Stromal cell of bone marrow (primary cell): ENCODE data around the gene STUB1.

Experiments used
- DNase-seq: peaks from one replicate; pipeline ENCODE4 v3.0.0-alpha.2; 2012; ENCODE audit warnings: low read depth

The STUB1 gene

DNA sequence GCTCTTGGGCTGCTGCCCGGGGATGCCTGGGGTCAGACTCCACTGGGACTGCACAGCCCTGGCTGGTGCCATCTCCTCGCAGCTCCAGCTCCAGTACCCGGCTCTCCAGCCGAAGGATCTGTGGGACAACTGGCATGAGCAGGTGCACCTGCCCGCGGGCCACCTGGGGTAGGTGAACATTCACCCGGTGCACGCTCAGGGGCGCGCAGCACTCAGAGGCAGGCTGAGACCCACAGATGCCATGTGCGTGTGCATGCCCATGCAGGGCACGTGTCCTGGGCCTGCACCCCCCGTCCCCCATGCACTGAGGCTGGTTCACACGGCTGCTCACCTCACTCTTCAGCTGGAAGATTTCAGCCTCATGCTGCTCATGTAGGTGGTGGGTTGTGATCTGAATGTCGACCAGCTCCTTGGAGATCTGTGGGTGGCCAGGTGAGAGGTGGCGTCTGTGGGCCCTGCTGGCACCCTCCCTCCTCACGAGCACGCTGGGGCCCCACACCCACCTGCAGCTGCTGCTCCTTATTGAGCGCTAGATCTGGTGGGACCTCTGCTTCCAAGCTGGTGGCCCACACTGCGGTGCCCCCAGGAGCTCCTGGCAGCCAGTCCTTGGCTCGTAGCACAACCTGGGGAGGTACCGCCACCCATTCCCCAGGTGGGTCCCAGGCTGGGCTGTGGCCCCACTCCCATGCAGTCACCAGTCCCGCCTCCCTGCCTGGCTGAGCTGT, 45.4 kb downstream of the STUB1 start:
- DNase-seq, result no peak

DNA sequence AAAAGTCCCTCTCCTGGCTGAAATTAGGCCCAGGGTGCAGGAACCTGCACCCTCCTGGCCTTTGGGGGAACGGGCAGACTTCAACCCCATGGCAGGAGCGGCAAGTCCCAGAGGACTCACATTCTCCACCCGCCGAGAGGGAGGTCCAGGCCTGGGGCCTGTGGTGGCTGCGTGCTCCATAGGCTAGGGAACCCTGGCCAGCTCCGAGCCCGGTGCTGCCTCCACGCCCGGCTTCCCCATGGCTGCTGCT, 45.9 kb downstream of the STUB1 start:
- DNase-seq, result no peak

DNA sequence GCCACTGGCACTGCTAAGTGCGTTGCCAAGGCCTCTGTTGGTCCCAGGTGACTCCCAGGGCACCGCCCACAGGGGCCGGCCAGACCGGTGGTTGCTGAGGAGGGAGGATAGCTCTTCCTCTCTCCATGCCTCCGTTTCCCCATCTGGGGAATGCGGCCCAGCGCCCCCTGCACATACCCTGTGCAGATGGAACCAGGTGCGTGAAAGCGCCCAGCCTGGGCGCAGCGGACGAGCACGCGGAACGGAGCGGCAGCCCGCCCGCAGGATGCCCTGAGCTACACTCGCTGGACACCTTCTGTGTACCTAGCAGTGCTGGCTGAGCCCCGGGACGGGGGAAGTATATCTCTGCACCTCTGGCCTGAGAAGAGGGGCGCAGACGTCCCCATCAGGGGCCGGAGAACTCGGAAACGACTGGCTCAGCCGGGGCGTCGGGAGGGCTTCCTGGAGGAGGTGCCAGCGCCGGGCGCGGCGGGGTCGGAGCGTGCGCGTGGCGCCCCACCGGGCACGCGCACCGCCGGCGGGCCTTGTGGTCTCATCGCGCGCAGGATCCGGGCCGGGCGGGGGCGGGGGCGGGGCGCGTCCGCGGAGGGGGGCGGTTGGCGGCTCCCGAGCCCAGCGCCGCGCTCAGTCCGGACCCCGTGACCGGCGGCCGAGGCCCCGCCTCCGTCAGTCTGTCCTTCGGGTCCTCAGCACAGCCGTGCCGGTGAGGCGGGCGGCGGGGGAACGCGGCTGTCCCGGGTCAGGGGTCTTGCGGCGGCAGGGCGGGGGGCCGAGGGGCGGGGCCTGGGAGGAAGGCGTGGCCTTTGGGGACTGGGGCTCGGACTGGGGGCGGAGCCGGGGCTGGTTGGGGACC, 46.5 kb downstream of the STUB1 start, which contains the start of the genes CCDC78 and HAGHL:
CCDC78 (minus strand) TSS at position 6 of the 853 bp plus-strand sequence. CDS start 76 bp downstream, outside the sequence.
HAGHL (plus strand) TSS at position 669 of the 853 bp plus-strand sequence. CDS start 404 bp downstream, outside the sequence.
- no peak for DNase-seq

DNA sequence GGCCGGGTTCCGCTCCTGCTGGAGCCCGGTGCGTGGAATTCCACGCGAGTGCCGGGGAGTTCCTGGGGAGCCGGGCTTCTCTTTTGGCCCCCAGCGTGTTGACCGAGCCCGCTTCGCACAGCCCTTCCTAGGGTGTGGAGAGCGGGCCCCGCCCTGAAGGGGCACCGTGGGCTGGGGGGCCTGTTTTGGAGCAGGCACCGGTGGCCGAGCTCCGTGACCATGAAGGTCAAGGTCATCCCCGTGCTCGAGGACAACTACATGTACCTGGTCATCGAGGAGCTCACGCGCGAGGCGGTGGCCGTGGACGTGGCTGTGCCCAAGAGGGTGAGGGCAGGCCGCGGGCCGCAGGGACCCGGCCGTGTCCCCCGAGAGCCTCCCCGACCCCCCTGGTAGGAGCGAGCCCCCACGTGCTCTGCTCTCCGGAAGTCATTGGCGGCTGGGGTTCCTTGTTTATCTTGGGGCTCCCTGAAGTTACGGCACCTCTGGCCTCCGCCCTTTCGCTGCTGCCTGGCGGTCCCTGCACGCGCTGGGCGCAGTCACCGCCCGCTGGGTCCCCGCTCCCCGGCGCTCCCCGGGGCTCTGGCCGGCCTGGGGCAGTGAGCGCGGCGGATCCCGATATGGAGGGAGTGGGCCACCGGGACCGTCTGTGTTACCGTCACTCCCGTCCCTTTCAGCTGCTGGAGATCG, 47.2 kb downstream of the STUB1 start:
- DNase-seq, result no peak

DNA sequence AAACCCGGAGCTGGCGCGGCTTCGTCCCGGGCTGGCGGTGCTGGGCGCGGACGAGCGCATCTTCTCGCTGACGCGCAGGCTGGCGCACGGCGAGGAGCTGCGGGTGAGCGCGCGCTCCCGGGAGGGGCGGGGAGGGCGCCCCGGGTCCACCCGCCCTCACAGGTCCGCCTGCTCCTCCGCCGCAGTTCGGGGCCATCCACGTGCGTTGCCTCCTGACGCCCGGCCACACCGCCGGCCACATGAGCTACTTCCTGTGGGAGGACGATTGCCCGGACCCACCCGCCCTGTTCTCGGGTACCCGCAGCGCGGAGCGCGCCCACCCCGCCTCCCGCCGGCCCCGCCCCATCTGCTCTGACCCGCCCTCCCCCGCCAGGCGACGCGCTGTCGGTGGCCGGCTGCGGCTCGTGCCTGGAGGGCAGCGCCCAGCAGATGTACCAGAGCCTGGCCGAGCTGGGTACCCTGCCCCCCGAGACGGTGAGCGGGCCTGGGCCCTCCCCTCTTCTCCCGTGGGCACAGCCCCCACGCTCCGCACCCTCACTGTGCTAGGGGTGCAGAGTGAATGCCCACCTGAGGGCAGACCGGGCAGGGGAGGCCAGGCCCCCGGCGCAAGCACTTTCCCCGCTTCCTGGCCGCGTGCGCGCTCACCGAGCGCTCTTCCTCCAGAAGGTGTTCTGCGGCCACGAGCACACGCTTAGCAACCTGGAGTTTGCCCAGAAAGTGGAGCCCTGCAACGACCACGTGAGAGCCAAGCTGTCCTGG, 48.1 kb downstream of the STUB1 start:
- no peak for DNase-seq

DNA sequence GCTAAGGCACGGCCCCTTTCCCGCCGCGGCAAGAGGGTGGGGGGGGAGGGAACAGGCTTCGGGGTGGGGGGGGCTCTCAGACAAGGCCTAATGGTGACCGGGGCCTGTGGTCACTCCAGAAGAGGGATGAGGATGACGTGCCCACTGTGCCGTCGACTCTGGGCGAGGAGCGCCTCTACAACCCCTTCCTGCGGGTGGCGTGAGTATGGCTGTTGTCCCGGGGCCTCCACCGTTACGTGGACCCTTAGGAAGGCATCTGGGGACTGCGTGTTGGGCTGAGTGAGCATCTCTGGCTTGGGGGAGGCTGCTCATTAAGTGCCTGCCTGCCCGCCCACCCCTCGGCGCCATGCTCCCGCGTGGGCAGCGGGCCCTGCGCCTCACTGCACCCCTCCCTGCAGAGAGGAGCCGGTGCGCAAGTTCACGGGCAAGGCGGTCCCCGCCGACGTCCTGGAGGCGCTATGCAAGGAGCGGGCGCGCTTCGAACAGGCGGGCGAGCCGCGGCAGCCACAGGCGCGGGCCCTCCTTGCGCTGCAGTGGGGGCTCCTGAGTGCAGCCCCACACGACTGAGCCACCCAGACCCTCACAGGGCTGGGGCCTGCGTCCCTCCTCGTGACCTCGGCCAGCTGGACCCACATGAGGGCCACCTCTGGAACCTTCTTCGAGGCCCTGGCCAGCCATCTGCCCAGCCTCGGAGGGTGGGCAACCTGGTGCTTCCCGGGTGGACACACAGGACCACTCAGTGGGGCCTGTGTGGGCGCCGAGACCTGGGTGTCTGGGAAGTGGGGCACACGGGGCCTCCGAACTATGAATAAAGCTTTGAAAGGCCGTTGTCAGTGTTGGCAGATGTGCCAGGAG, 48.9 kb downstream of the STUB1 start:
- DNase-seq, result no peak

DNA sequence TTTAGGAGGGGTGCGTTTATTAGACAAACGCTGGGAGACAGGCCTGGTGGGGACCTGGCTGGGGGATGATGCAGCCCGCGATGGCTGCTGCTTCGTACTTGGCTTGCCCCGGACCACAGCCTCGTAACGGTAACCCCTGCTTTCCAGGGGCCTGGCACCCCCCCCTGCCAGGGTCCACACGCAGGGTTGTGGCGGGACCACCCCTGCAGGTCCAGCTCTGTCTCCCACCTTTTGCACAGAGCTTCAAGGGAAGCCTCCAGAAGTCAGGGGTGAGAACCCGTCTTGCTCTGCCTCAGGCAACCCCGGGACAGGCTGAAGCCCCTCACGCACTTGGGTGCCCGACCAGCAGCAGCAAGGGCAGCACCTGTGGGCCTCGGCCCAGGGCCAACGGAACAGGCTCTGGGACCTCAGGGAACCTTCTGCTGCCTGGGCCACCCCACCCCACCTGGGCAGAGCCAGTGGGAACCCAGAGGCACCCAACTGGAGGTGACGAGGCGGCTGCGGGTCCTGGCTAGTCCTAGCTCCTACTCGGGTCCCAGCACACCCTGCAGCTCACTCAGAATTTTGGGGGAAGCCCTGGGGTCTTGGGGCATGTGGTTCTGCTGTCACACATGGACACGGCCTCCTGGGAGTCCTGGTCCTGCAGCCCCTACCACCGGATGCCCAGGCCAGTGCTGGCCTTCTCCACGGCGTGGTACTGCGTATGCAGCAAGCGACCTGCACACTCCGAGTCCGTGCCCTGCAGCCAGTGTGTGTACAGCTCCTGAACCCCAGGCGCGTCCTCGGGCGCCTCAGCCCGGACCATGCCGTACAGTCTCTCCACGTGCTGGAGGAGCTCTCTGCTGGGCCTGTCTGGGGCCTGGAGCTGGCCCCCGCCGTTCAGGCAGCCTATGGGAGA, 49.8 kb downstream of the STUB1 start:
- no peak for DNase-seq

DNA sequence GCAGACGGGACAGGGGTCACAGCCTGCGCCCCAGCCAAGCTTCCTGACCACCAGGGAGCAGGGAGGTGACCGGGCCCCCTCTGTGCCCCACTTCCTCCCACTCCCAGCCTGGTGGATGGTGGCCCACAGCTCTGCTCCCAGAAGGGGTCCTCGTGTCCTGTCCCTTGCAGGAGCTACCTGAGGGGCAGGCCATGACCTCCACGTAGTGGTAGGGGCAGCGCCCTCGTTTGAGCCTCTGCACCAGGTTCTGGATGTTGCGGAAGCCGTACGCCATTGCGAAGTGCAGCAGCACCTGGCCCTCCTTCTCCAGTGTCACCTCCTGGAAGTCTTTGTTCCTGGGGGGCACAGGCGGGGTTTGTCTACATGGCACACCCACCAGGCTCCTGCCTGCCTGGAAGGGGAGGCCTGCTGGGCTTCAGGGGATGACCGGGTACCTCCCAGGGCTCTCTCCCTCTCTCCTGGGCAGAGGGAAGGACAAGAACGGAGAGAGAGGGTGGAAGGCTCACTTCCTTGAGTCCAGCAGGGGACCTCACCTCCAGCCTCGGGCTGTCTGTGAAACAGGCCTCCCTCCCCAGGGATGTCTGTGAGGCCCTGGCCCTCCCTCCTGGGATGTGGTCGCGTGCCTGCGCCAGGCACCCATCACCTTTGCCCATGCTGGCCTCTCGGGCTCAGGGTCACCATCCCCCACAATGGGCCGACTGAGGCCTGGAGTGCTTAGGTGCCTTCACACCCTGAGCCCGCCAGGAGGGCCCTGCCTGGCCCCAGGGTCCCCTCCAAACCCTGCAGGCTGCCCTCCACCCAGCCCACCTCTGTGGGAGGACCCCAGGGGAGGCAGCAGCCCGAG, 50.7 kb downstream of the STUB1 start:
- DNase-seq, result no peak

DNA sequence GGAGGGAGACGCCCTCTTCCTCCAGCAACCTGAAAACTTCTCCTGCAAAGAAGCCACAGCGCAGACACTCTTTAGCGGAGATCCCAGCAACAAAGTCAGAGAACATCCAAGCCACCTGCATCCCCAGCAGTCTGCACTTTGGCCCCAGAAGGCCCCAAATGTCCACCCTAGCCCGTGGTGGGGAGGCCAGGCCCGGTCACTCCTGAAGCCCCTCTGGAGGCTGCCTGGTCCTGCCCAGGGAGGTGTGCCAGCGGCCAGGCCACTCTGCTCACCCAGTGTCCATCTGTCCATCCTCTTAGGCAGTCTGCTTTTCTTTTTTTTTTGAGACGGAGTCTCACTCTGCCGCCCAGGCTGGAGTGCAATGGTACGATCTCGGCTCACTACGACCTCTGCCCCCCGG, 52.1 kb downstream of the STUB1 start:
- no peak for DNase-seq
